SKM-1 treated with dmso at 0.1 percent for 144 hours (cell line): ENCODE measurements around the gene FANK1.
"Not testable (repeated sequence)": the region's sequence is repeated elsewhere in the genome, so short reads cannot be mapped to it uniquely, and the experiment has no call there.

Experiments used
- DNase-seq: peaks from one replicate; lab custom pipeline; 2025; ENCODE audit not compliant: unreplicated experiment; lab: John Stamatoyannopoulos, UW

Gene FANK1

DNA sequence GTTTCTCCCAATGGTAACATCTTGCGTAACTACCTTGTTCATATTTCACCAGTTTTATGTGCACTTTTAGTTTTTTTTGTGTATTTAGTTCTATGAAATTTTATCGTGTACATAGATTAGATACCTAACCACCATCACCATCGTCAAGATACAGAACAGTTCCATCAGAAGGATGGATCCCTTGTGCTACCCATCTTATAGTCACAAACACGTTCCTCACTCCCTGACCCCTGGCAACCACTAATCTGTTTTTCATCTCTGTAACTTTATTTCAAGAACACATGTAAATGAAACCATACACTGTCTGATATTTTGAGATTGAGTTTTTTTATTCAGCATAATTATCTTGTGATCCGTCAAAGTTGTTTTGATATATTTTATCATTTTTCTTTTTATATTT lies 29.9 kb downstream of the FANK1 start:
- no peak for DNase-seq

DNA sequence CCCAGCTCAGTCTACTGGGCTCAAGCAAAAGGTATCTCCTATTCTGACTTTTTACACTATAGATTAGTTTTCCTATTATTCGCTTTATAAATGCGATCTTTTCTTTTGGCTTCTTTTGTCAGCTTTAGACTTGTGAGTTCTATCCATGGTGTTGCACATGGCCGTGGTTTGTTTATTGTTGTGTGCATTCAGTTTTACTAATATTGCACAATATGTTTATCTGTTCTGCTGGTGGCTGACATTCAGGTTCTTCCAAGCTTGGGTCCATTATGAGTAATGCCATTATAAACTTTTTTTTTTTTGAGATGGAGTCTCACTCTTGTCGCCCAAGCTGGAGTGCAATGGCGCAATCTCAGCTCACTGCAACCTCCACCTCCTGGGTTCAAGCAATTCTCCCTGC lies 30.9 kb downstream of the FANK1 start:
- not testable (repeated sequence) for DNase-seq

DNA sequence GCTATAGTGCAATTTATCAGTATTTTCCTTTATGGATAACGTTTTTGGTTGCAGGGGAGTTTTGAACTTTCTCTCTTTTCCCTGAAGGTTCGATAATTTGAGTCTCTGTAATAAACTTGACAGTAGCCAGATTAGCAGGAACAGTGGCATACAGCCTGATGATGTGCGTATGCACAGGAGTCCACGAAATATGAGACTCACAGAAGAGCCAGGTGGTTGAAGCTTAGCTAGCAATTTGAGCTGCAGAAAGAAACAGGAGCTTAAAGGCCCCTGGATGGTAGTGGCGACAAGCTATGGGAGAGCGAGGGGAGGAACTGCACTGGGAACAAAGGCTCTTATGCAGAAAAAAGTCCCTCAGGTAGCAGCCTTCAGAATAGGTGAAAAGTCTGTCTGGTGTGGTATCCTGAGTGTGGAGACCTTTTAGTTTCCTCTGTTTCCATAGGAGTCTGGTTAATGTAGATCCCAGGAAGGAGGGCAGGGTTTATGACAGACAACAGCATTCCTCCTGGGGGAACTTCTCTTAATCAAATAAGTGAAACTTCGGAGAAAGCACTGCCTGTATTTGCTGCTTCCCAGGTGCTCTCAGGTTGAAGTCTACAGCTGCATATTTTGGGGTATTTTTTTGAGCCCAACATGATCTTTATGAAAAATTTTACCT lies 32.7 kb downstream of the FANK1 start:
- DNase-seq, result no peak

DNA sequence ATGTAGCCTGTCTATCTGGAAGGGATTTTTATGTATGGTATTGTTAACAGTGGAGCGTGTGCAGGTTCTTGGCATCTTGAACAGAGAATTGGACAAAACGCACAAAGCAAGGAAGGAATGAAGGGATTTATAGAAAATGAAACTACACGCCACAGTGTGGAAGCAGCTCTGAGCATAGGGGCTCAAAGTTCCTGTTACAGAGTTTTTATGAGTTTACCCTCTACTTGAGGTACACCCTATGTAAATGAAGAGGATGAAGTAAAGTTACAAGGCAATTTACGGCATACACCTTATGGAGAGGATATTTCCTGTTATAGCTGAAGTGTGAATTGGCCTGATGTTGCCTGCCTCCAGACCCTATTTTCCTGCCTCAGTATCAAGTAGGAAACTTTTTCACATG lies 33.3 kb downstream of the FANK1 start:
- DNase-seq, result no peak

DNA sequence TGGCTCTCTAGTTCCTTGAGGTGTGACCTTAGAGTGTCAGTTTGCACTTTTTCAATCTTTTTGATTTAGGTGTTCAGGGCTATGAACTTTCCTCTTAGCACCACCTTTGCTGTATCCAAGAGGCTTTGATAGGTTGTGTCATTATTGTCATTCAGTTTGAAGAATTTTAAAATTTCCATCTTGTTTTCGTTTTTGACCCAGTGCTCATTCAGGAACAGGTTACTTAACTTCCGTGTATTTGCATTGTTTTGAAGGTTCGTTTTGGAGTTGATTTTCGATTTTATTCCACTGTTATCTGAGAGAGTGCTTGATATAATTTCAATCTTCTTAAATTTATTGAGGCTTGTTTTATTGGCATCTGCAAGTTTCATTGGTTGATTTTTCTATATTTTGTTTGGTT lies 37.3 kb downstream of the FANK1 start:
- no peak for DNase-seq

DNA sequence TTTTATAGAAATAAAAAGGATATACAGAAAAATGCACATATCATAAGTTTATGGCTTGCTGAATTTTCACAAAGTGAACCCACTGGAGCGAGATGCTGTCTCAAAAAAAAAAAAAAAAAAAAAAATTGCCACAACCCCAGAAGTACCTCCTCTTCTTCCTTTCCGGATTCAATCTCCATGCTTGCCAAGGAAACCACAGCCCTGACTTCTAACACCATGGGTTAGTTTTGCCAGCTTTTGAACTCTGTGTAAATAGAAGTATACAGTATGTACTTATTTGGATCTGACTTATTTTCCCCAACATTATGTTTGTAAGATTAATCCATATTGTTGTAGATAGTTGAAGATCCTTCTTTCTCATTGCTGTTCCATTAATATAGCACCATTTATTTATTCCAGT lies 40.0 kb downstream of the FANK1 start:
- no peak for DNase-seq

DNA sequence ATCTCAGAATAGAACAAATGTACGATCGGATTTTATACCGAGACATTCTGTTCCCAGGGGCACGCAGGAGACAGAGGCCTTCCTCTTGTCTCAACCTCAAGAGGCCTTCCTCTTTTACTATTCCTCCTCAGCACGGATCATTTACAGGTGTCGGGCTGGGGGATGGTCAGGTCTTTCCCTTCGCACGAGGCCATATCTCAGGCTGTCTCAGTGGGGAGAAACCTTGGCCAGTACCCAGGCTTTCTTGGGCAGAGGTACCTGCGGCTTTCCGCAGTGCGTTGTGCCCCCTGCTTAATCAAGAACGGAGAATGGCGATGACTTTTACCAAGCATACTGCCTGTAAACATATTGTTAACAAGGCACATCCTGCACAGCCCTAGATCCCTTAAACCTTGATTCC lies 44.2 kb downstream of the FANK1 start:
- DNase-seq, result no peak

DNA sequence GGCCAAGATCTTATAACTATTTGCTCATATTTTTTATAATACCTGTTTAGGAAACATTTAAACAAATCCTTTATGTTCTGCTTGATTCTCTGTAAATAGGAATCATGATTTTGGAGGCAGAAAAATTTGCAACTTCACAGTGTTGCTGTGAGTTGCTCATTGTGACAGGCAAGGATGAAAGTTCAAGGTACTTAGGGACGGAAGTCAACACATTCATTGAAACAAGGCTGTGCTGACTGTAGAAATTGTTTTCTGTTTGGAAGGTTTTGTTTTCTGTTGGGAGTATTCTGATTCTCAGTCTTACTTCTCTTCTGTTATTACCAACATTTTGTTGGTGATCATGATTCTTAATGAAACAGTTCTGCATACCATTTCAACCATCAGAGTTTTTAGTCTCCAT lies 54.9 kb downstream of the FANK1 start:
- DNase-seq, result no peak

DNA sequence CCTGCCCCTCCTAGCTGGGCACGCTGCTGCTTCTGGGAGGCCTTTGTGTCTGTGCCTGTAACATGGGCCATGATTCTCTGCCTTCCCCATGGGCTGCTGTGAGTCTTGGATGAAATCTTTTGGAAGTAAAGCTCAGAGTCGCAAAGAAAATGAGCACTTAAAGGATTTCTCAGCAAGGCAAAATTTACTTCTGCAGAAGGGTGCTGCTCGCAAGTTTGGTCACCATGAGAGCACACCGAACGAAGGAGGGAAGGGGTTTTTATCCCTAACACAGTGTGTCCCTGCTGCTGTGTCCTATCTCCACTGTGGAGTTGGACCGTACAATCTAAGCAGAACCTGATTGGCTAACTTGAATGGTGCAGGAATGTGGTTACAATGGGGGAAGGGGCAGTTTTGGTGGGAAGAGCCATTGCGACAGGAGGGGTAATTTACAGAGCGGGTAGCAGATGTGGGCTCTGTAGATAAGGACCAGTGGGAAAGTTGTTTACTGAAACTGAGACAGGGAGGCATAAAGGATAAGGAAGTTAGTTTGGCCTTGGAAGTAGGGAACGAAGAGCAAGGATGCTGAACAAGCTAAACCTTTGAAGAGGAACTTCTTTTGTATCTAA lies 57.5 kb downstream of the FANK1 start:
- no peak for DNase-seq

DNA sequence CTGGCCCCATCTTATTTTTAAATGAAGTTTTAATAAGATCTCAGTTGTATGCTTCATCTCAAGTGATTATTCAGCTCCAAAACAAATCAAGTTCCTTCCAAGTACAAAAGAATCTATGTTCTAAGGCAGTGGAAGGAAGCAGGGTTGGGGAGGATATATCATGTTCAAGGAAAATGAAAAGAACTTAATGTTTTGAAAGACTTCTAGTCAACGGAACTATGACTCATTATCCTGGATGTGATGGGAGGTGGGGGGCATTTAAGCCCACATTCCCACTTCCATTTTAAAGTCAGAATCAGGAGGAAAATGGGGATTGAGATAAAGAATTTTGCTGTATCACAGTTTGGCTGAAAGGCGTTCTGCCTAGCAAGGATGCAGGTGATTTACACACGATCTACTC lies 59.4 kb downstream of the FANK1 start:
- DNase-seq, result no peak

DNA sequence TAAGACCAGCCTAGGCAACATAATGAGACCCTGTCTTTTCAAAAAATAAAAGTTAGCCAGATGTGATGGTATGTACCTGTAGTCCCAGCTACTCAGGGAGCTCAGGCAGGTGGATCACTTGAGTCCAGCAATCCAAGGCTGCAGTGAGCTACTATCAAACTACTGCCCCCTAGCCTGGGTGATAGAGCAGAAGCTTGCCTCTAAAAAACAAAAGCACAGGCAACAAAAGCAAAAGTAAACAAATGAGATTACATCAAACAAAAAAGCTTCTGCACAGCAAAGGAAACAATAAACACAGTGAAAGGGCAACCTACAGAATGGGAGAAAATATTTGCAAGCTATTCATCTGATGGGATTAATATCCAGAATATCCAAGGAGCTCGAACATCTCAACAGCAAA lies 65.4 kb downstream of the FANK1 start:
- no peak for DNase-seq

DNA sequence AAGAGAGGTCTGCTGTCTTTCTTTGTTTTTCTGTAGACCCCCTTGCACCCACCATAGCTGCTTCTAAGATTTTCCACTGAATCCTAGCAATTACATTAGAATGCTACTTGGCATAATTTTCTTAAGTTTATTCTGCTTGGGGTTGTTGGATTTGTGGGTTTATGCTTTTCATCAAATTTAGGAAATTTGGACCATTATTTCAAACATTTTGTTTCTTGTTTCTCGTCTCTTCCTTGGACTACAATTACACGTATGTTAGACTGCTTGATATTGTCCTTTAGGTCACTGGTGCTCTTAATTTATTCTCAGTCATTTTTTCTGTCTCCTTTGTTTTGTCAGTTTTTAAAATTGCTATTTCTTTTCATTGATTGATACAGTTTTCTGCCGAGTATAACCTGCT lies 65.8 kb downstream of the FANK1 start:
- no peak for DNase-seq

DNA sequence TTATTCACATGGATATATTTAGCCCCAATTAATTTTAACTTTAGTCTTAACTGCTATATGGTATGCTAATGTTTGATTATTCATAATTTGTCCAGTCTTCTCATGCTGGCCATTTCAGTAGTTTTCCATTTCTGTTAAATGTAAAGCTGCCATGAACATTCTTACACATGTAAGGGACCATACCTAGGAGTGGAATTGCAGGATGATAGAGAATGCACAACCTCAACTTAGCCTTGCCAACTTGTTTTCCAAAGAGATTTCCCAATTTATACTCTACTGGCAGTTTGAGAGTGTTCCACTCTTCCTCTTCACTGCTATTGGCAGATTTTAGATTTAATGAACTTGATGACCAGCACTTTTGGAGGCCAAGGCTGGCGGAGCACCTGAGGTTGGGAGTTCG lies 68.2 kb downstream of the FANK1 start:
- DNase-seq, result no peak

DNA sequence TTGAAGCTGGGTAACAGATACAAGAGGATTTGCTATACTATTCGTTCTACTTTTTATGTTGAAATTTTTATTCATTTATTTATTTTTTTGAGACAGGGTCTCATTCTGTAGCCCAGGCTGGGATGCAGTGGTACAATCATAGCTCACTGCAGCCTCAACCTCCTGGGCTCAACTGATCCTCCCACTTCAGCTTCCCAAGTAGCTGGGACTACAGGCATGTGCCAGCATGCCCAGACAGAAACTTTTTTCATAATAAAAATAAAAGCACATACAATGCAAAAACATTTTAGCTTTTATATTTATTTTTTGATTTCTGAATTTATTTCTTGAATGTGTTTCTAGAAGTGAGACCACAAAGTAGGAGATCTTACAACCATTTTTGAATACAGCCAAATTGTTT lies 71.2 kb downstream of the FANK1 start:
- DNase-seq, result no peak

DNA sequence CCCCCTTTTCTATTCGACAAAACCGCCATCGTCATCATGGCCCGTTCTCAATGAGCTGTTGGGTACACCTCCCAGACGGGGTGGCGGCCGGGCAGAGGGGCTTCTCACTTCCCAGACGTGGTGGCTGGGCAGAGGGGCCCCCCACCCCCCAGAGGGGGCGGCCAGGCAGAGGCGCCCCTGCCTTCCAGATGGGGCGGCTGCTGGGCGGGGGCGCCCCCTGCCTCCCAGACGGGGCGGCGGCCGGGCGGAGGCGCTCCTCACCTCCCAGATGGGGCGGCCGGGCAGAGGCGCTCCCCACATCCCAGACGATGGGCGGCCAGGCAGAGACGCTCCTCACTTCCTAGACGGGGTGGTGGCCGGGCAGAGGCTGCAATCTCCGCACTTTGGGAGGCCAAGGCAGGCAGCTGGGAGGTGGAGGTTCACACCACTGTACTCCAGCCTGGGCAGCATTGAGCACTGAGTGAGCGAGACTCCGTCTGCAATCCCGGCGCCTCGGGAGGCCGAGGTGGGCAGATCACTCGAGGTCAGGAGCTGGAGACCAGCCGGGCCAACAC lies 73.8 kb downstream of the FANK1 start:
- not testable (repeated sequence) for DNase-seq

DNA sequence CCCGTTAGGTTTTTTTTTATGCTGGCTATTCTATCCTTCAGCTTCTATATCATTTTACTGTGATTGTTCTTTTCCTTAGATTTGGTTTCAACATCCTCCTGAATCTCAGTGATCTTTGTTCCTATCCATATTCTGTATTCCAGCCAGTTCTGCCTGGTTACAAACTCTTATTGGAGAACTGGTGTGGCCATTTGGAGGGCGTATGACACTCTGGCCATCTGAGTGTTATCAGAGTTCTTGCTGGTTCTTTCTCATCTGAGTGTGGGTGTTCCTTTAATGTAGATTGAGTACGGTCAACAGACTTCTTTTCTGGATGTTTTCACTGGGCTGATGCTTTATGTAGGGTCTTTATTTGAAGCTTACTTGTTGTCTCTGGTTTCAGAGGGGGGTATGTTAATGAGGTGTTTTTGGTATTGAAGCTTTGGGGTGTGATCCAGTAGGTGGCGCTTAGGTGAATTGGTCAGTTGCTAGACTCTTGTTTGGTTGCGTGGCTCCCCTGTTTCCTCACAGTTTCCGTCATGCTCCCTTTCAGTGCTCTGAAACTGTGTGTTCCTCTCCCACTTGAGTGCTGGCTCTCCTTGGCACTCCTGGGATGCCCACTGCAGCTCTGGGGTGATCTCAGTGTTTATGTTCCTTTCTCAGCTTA lies 80.7 kb downstream of the FANK1 start:
- DNase-seq, result no peak

DNA sequence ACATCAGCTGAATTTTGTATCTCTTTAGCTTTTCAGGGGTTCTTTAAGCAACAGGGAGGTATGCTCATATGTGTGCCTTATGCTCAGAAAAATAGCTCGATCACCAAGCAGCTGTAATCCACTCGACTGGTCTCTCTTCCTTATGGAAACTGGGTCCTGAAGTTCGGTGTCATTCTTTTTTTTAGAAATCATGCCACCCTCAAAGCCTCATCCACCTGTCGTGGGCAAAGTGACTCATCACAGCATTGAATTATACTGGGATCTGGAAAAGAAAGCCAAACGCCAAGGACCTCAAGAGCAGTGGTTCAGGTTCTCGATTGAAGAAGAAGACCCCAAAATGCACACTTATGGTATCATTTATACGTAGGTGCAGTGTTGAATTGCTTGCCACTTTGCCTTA lies 83.6 kb downstream of the FANK1 start:
- no peak for DNase-seq

DNA sequence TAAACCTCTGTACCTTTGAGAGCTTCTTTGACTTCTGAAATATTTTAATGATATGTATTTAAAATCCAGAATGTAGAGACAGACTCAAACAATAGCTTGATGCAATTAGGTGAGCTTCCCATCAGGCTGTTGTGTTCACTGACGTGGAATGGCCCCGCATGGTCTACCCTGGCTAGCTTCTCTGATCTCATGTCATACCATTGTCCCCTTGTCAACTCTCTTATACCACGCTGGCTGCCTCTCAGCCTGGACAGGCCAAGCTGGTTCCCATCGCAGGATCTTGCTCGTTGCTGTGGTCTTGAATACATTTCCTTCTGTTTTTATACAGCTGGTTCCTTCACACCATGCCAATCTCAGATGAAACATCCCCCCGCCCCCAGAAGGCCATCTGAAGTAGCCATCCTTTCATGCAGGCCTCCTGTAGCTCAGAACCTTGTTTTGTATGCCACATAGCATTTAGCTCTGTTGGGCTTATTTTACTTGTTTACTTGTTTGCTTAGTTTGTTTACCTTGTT lies 84.2 kb downstream of the FANK1 start:
- DNase-seq, result no peak

DNA sequence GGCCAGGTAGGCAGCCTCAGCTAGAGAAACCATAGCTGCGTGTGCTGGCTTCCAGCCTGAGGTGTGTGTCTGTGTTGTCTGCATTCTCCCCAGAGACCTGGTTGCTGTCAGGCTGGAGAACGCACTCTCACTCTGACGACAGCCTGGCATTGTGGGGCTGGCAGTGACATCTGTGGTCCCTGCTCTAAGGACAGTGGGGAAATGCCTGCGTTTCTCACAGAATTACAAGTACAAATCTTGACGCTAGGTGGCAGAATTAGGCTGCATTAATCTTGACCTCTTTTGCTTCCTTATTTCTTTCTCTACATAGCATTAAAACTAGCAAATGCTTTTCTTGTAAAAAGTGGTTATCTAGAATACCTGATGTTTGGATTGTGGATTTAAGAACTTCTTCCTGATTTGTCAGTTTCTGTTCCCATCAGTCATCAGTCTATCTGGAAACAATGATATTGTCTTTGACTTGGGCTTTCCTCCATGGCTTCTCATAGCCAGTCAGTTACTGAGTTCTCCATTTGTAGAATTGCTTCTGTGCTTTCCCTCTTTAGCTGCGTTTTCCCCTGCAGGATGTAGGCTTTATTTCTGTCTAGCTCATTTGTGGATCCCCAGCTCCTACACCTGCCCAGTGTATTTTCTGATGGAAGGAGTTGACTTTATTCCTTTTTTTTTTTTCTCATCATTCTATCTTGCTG lies 86.0 kb downstream of the FANK1 start:
- peak; percentile 26 for DNase-seq

DNA sequence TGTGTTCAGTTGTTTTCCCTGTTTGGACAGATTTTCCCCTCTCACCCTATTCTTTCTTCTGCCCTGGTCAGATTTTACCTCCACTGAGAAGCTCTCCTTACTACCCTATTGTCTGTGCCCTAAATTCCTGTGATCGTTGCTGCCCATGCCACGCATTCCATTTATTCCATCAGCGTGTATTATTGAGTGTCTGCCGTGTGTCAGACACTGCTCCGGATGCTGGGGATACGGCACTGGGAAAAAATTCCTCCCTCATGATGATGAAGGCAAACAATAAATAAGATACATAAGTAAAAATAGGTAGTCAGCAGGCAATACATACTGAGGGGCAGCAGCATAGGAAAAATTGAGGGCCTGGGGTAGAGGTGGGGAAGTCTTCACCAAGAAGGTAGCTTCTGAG lies 86.8 kb downstream of the FANK1 start:
- DNase-seq, result no peak

DNA sequence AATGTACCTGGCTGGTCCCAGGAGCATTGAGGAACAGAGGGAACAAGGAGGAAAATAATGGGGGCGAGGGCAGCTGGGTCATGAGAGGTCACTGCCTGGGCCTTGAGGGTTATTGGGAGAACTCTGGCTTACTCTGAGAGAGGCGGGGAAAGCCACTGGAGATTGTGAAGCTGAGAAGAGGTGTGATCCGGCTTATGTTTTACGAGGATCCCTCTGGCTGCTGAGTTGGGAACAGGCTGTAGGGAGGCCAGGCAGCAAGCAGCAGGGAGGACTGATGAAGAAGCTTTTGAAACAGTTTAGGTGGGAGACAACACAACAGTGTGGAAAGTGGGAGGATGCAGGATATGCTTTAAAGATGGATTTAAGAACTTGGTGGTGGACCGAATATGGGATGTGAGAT lies 87.3 kb downstream of the FANK1 start:
- DNase-seq, result no peak

DNA sequence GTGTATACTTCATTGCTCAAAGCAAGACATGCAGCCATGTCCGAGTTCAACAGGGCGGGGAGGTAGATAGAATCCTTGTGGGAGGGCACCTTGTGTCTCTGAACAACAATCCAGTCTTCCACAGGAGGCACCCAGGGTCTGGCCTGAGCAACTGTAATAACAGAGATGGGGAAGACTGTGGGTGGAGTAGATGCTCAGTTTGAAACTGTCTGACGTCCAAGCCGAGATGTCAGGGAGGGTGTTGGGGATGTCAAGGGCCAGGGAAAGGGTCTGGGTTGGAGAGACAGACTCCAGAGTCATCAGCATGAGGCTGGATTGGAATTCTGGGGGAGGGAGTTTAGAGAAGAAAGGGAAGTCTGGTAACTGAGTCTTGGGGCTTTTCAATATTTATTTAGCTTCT lies 88.0 kb downstream of the FANK1 start:
- DNase-seq, result no peak
